GM13976 (cell line): ENCODE measurements around the gene RGP1.

Experiments used
- DNase-seq: peaks from one replicate; pipeline ENCODE4 v3.0.0; 2012; ENCODE audit warnings: low spot score
- CTCF ChIP-seq: IDR thresholded peaks from 2 replicates; pipeline ENCODE4 v1.5.1; 2012; ENCODE audit warnings: borderline replicate concordance, mild to moderate bottlenecking; ENCODE audit not compliant: insufficient read depth; ENCODE audit errors: extremely low read depth, missing control alignments, control extremely low read depth
- in situ Hi-C: fragments of 300-500 bp; cut with MboI; formaldehyde crosslinking; loops from one replicate; pipeline ENCODE4 v1.12.0; 2022; ENCODE audit warnings: low sequenced_read_pairs, mixed read lengths, inconsistent platforms; ENCODE audit not compliant: unreplicated experiment

RGP1 gene

DNA sequence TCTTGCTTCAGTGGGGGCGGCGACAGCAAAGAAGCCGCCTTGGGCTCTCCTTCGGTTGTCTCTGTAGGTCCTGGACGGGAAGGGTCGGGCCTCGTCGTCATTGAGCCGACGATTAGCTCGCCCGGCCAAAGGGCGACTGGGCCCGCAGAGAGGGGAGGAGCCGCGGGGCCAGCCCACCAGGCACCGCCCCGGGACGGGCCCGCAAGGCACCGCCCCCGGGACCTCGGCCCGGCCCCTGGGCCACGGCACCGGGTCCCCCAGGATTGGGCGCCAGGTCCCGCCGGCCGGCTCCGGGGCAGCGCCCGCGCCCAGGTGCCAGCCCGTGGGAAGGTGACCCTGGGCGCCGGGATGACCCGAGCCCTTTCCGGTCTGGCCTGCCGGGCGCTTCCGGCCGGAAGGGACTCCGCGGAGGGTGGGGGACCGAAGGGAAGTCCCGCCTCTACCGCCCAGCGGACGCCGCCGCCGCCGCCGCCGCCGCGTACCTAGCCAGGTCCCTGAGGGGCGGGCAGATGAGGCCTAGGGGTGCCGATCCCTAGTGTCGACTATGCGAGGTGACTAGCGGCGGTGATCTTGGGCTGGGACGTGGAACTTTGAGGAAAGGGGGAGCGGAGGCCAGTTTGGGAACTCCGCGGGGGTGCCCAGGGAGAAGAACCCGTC lies at the start of gene RGP1, which contains the start of gene GBA2:
Gene RGP1, plus strand, starts transcription at position 430 of the 657 bp plus-strand sequence. CDS start 469 bp downstream, outside the sequence.
Gene GBA2, minus strand, starts transcription at position 371 of the 657 bp plus-strand sequence. CDS start 524 bp downstream, outside the sequence.
- in situ Hi-C loops = no loop called here
- DNase-seq = peak; percentile 90
- TF ChIP-seq CTCF = no peak

GRCh38 chr9:35700031-35700430 lies 49.1 kb upstream of the RGP1 start:
- DNase-seq = no peak
- no peak for TF ChIP-seq CTCF
- in situ Hi-C loops = no loop called here

- no peak for DNase-seq
- no peak for TF ChIP-seq CTCF
Observed at GRCh38 chr9:35700942-35701341, 48.1 kb upstream of the RGP1 start.

GRCh38 chr9:35702696-35703095 lies 46.4 kb upstream of the RGP1 start:
- no peak for DNase-seq
- no peak for TF ChIP-seq CTCF

More at GRCh38 chr9:35700942-35701341, 48.1 kb upstream of the RGP1 start:
- in situ Hi-C loops = no loop called here

GRCh38 chr9:35703906-35704672 lies 45.0 kb upstream of the RGP1 start:
- in situ Hi-C loops = no loop called here
- DNase-seq = no peak
- TF ChIP-seq CTCF = no peak

More at GRCh38 chr9:35702696-35703095, 46.4 kb upstream of the RGP1 start:
- in situ Hi-C loops = no loop called here

DNA sequence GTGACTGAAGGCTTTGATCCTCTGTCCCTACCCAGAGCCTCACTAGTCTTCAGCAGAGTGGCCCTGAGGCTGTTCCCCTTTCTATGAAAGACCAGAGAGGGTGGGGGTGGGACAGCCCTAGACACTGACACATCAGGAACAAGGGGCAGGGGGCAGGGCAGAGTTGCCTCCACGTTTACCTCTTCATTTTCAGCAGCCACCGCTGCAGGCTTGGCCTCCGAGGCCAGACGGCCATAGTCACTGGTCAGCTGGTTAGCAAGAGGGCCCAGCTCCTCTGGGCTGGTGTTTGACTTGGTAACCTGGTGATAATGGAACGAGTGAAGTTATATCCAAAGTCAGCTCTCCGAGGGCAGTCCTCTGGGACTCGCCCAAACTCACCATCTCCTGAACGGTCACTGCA lies 43.7 kb upstream of the RGP1 start:
- in situ Hi-C loops = no loop called here
- TF ChIP-seq CTCF = no peak
- DNase-seq = no peak
